GM21360 (cell line): ENCODE measurements around the gene PLAGL2.
"Not testable (repeated sequence)": the region's sequence is repeated elsewhere in the genome, so short reads cannot be mapped to it uniquely, and the experiment has no call there.

Experiments
- ATAC-seq: cut with Tn5 transposase; IDR thresholded peaks from one replicate; pipeline ENCODE4 v1.9.1; 2021; ENCODE audit warnings: mild to moderate bottlenecking, moderate library complexity; ENCODE audit not compliant: unreplicated experiment

PLAGL2 gene

GRCh38 chr20:32184961-32185603, 22.5 kb downstream of the PLAGL2 start:
- ATAC-seq = no peak

- ATAC-seq = no peak
These were observed 23.5 kb downstream of the PLAGL2 start for GRCh38 chr20:32183947-32184635.

- ATAC-seq = no peak
These were observed 25.9 kb downstream of the PLAGL2 start for GRCh38 chr20:32181606-32182005.

GRCh38 chr20:32179934-32180333, 27.6 kb downstream of the PLAGL2 start:
- ATAC-seq = no peak

- ATAC-seq = no peak
These were observed 28.0 kb downstream of the PLAGL2 start for GRCh38 chr20:32179515-32179914.

- ATAC-seq = not testable (repeated sequence)
These were observed 29.8 kb downstream of the PLAGL2 start for GRCh38 chr20:32177696-32178095.

GRCh38 chr20:32168184-32168910, 39.2 kb downstream of the PLAGL2 start:
- ATAC-seq = no peak

GRCh38 chr20:32167552-32167951, 40.0 kb downstream of the PLAGL2 start:
- no peak for ATAC-seq

- no peak for ATAC-seq
These were observed 41.6 kb downstream of the PLAGL2 start for GRCh38 chr20:32165836-32166545.

GRCh38 chr20:32164984-32165735, 42.4 kb downstream of the PLAGL2 start:
- ATAC-seq = no peak

GRCh38 chr20:32163951-32164350, 43.6 kb downstream of the PLAGL2 start:
- ATAC-seq = no peak

GRCh38 chr20:32162351-32162750, 45.2 kb downstream of the PLAGL2 start:
- no peak for ATAC-seq

GRCh38 chr20:32160341-32160740, 47.2 kb downstream of the PLAGL2 start:
- ATAC-seq = no peak

- no peak for ATAC-seq
These were observed 47.7 kb downstream of the PLAGL2 start for GRCh38 chr20:32159766-32160221.

GRCh38 chr20:32158943-32159660, 48.4 kb downstream of the PLAGL2 start:
- no peak for ATAC-seq

- no peak for ATAC-seq
These were observed 49.2 kb downstream of the PLAGL2 start for GRCh38 chr20:32158351-32158750.

GRCh38 chr20:32157611-32158010, 49.9 kb downstream of the PLAGL2 start:
- ATAC-seq = no peak

- no peak for ATAC-seq
These were observed 52.2 kb downstream of the PLAGL2 start for GRCh38 chr20:32155017-32155981.

- no peak for ATAC-seq
These were observed 53.8 kb downstream of the PLAGL2 start for GRCh38 chr20:32153771-32154170.
